HG03095 (cell line): ENCODE data around the gene ABCA10.
"Not testable (repeated sequence)": the region's sequence is repeated elsewhere in the genome, so short reads cannot be mapped to it uniquely, and the experiment has no call there.

Experiments
- ATAC-seq: cut with Tn5 transposase; IDR thresholded peaks from one replicate; pipeline ENCODE4 v1.9.1; 2021; ENCODE audit warnings: moderate library complexity; ENCODE audit not compliant: unreplicated experiment

Gene ABCA10

GRCh38 chr17:69173118-69173517, 55.5 kb downstream of the ABCA10 start:
- no peak for ATAC-seq

GRCh38 chr17:69170377-69170776, 58.2 kb downstream of the ABCA10 start:
- no peak for ATAC-seq

- ATAC-seq = not testable (repeated sequence)
Measured at GRCh38 chr17:69168642-69169041, 60.0 kb downstream of the ABCA10 start.

- no peak for ATAC-seq
Measured at GRCh38 chr17:69166957-69167356, 61.7 kb downstream of the ABCA10 start.

- ATAC-seq = no peak
Measured at GRCh38 chr17:69164206-69164605, 64.4 kb downstream of the ABCA10 start.

GRCh38 chr17:69159418-69159817, 69.2 kb downstream of the ABCA10 start:
- ATAC-seq = no peak

DNA sequence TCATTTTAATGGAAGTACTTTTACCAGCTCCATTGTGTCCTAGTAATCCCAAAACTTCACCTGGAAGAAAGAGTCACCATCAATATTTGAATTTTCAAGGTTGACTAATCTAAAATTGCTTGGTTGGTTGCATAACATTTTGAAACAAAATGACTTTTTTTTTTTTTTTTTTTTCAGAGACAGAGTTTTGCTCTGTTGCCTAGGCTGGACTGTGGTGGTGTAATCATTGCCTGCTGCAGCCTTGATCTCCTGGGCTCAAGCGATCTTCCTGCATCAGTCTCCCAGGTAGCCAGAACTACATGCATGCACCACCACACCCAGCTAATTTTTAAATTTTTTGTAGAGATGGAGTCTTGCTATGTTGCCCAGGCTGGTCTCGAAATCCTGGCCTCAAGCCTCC, 74.4 kb downstream of the ABCA10 start:
- no peak for ATAC-seq

DNA sequence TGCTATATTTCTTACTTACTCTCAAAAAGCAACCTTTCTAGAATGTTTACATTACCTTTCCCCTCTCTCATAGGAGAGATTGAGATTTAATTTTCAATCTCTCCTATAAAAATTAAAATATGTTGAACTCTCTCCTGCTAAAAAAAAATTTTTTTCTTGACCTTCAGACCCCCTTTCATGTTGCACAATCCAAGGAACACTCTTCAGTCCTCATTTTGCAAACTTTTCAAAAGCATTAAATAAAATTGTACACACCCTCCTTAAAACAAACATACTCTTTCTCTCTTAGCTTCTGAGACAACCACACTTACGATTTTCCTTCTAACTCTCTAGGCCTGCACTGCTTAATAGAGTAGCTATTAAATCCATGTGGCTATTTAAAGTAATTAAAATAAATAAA, 78.3 kb downstream of the ABCA10 start:
- ATAC-seq = no peak

- ATAC-seq = no peak
Measured at GRCh38 chr17:69147460-69147859, 81.2 kb downstream of the ABCA10 start.

DNA sequence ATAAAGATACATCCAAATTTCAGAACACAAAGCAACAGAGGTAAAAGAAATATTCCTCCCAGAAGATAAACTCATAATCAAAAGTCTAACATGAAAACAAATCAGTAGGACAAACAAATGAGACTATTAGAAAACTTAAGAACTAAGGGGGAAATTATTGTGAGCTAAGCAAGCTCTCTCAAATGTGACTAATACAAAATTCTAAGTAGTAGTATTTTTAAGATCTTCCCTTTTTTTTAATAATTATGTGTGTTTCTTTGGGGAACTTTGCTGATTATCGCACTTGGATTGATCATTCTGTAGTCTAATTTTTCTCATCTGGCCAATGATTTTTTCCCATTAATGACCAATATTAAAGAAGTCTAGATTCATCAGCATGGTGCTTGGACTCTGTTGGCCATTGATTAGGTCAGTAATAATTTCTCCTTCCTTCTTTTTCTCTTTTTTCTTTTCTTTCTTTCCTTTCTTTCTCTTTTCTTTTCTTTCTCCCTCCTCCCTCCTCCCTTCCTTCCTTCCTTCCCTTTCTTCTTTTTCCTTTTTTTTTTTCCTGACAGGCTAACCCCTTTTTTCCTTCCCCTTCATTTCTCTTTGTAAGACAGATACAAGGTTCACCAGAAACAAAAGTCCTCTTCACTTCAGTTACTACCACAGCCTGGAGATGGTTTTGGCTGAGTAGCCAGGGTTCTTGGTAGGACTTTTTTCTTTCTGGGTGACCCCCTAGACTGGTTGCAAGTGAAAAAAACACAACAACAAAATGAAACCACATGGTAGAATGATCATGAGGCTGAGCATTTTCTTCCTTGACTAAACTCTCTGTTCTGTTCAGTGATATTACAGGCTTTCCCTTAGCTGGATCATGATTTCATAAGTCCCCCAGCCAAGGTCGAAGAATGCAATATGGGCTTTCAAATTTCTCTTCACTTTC, 84.0 kb downstream of the ABCA10 start:
- ATAC-seq = no peak

- ATAC-seq = no peak
Measured at GRCh38 chr17:69143683-69144231, 84.9 kb downstream of the ABCA10 start.

DNA sequence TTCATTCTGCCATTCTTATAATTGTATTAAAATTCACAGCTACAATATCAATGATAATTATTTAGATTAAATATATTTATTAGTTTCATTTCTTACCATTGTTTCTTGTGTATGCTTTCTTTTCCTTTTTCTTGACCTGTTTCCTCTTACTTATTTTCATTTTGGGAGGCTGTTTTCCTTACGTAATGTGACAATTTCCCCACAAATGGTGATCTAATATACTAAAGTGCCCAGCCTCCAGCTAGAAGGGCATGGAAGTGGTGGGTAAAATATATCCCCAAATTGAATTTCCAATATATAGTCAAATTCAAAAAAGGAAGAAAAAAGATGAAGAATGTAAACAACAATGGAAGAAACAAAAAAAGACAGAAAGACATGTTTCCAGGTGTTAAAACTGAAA, 85.5 kb downstream of the ABCA10 start:
- ATAC-seq = no peak

DNA sequence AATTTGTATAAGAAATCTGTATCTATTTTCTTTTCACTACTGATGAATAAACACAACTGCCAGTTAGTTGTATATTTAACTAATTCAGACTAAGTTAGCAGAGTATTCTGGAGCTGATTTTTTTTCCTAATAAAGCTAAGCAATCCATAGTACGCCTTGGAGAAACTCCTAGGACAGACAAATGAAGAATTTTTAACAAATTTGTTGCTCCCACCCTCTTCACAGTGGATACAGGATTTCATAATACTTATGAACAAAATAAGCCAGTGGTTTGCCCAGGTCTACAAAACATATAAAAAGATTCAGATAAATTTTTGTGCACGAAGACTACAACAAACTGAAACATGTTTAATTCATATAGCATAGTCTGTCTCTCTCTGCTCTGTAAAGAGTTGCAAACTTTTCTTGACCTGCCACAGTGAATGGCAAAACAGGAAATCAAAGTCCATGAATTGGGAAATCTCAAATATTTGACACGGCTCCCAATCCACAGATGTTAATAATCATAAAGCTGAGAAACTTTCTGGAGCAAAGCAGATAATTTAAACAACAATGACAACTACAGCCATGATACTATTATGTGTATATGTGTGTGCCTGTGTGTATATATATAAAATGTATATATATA, 86.3 kb downstream of the ABCA10 start:
- no peak for ATAC-seq

DNA sequence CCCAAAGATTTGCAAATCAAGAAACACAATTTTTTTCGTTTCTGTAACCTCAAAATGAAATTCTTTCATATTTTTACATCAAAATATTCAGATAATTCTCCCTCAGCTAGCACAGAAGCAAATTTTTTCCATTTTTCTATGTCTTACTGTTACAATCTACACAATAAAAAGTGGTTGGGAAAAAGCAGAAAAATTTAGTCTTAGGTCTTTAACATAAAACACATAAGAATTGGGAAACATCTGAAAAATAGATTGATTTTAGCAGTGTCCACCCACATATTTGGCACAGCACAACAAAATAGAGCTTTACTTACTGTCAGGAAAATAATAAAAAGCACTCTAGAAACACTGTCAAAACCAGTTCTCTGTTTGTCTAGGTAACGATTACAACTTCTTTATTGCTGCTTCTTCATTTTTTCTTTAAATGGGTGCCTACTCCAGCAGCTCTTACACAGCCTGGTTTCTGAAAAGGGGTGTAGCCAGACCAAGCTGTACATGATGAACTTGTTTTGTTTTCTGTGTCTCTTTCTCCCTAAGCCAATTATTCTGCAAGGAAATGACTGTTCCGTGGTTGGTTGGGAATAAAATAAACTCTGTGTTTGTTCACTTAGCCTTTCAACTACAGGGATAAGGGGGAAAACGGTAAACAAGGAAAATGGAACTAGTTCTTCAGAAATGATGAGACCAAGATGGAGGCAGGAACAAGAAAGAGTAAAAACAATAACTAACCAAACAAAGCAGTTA, 87.0 kb downstream of the ABCA10 start, which contains the start of gene ABCA6:
TSS of gene ABCA6 (minus strand) at position 465 of the 744 bp plus-strand sequence. CDS start 1,192 bp downstream, outside the sequence.
- ATAC-seq = no peak

- no peak for ATAC-seq
Measured at GRCh38 chr17:69134112-69134511, 94.5 kb downstream of the ABCA10 start.

DNA sequence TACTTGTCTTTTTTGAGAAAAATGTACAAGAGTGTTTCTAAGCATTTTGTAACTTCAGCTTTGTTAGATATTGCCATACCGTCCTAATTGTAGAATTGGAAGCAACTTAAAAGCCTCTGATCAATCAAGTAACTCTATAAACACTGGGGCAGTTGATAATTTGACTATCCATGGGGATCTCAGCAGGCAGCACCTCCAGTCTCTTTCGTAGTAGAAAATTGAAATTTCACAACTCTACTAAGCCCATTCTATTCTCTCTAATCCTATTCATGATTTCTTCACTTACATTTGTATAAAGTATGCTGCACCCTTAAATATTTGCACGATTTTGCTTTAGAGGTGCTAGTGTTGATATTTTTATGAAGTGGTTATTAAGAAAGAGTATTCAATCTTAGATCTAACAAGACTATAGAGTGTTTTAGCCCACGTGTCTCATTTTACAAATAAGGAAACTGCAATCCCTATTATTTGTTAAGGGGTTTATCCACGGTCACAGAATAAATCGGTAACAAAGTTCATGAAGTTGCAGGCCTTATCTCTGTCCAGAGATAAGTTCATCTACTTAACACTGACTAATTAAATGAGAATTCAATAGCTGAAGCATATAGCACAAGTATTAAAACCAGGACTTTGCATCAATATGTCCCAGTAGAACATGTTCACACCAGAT, 97.9 kb downstream of the ABCA10 start:
- no peak for ATAC-seq

- ATAC-seq = no peak
Measured at GRCh38 chr17:69123626-69124025, 105.0 kb downstream of the ABCA10 start.

DNA sequence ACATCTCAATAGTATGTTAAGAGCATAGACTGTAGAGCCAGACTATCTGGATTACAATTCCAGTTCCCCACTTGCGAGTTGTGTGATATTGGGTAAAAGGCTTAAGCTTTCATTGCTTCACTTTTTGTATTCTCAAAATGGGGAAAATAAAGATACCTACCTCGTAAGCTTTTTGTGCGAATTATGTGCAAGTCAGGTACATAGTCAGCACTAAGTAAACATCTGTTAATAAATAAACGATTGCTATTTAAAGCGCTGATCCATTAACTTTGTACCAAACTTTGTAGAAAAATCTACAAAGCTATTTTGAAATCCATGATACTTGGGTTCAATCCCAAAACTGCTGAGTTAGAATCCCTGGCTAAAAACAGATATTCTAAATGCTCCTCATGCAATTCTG, 106.6 kb downstream of the ABCA10 start:
- no peak for ATAC-seq

- peak; percentile 40 for ATAC-seq
Measured at GRCh38 chr17:69117855-69118784, 110.5 kb downstream of the ABCA10 start.

DNA sequence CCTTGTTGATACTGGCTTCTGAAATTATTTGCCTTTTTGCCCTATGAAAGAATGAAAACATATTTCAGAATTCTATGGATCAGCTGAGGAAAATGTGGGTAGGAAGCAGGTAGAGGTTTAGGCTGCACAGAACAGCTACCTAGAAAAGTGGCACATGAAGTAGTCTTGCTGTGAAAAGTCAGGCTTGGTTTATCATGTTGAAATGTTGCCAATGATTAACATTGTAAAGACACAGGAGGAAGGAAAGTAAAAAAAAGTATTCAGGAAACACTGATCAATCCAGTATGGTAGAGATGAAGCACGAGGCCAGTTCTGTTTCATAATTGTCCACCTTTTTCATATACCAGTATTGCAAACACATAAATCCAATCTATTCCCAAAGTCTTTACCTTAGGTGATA, 116.8 kb downstream of the ABCA10 start:
- no peak for ATAC-seq
